WTC11 (cell line): Measurements from ENCODE around the gene PPP3CA.

ENCODE experiments used
- CTCF ChIP-seq: fragments of 200-600 bp; IDR thresholded peaks from 2 replicates; pipeline ENCODE4 v1.8.0; 2022; ENCODE audit warnings: antibody characterized with exemption
- ETV6 ChIP-seq: sonication (generic); formaldehyde crosslinking; IDR thresholded peaks from 2 replicates; pipeline ENCODE4 v1.8.1; 2022; ENCODE audit warnings: mild to moderate bottlenecking, missing genetic modification reagents
- JUN ChIP-seq: sonication (generic); formaldehyde crosslinking; IDR thresholded peaks from 2 replicates; pipeline ENCODE4 v1.8.0; 2023; ENCODE audit warnings: mild to moderate bottlenecking, missing genetic modification reagents
- NR2C2 ChIP-seq: sonication (generic); formaldehyde crosslinking; IDR thresholded peaks from 2 replicates; pipeline ENCODE4 v1.8.0; 2022; ENCODE audit warnings: mild to moderate bottlenecking, missing genetic modification reagents
- ZNF138 ChIP-seq: sonication (generic); formaldehyde crosslinking; conservative IDR thresholded peaks from 2 replicates; pipeline ENCODE4 v1.8.1; 2022; ENCODE audit warnings: mild to moderate bottlenecking, moderate library complexity, missing genetic modification reagents
- TF ChIP-seq, protein P1 (sequence below): sonication (generic); formaldehyde crosslinking; IDR thresholded peaks from 2 replicates; pipeline ENCODE4 v1.8.1; 2022; ENCODE audit warnings: mild to moderate bottlenecking, moderate library complexity, missing genetic modification reagents
- TF ChIP-seq, protein P2 (sequence below): sonication (generic); formaldehyde crosslinking; IDR thresholded peaks from 2 replicates; pipeline ENCODE4 v1.8.0; 2022; ENCODE audit warnings: mild to moderate bottlenecking, missing genetic modification reagents

- no peak for TF ChIP-seq NR2C2 (CRISPR knock-in tag)
- no peak for TF ChIP-seq JUN (CRISPR knock-in tag)
- no peak for TF ChIP-seq CTCF
- TF ChIP-seq, protein P1, sequence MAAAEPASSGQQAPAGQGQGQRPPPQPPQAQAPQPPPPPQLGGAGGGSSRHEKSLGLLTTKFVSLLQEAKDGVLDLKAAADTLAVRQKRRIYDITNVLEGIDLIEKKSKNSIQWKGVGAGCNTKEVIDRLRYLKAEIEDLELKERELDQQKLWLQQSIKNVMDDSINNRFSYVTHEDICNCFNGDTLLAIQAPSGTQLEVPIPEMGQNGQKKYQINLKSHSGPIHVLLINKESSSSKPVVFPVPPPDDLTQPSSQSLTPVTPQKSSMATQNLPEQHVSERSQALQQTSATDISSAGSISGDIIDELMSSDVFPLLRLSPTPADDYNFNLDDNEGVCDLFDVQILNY (CRISPR knock-in tag) = no peak
- TF ChIP-seq ETV6 (CRISPR knock-in tag) = no peak
- TF ChIP-seq, protein P2, sequence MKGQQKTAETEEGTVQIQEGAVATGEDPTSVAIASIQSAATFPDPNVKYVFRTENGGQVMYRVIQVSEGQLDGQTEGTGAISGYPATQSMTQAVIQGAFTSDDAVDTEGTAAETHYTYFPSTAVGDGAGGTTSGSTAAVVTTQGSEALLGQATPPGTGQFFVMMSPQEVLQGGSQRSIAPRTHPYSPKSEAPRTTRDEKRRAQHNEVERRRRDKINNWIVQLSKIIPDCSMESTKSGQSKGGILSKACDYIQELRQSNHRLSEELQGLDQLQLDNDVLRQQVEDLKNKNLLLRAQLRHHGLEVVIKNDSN (CRISPR knock-in tag) = no peak
- no peak for TF ChIP-seq ZNF138
Observed at GRCh38 chr4:101285985-101286384, 61.3 kb downstream of the PPP3CA start.
